Gastrocnemius medialis (tissue), 4 donors: ENCODE measurements around the gene ZDHHC7. TPM values are rescaled to one million over a fixed set of nuclear protein-coding genes. Genes with fewer than 3 reads are reported as not detected.

Source experiments
- ATAC-seq, 2 donors: fragments of 150-250 bp; one replicate each; pipeline ENCODE4 v1.9.1; 2016
- DNase-seq, 2 donors: peaks; one replicate each; pipeline ENCODE4 v3.0.0-alpha.2; 2019
- H3K27ac ChIP-seq, 4 donors: fragments of 200-600 bp; sonication (generic); 1 replicate in 1 of 4; 2 replicates in 3 of 4; pipeline ENCODE4 v1.5.1; 2016 to 2018; ENCODE audit warnings: mild to moderate bottlenecking in 2 of 4, moderate library complexity in 1 of 4
- H3K27me3 ChIP-seq, 3 donors: fragments of 200-600 bp; sonication (generic) in 2 of 3; 1 replicate in 1 of 3; 2 replicates in 2 of 3; pipeline versions ENCODE4 v1.5.1 to v1.6.0; 2016 to 2019; ENCODE audit warnings: mild to moderate bottlenecking in 1 of 3, moderate library complexity in 1 of 3
- H3K36me3 ChIP-seq, 2 donors: fragments of 200-600 bp; sonication (generic) in 1 of 2; one replicate each; pipeline ENCODE4 v1.5.1; 2017 to 2018
- H3K4me1 ChIP-seq, 2 donors: fragments of 200-600 bp; sonication (generic) in 1 of 2; one replicate each; pipeline ENCODE4 v1.5.1; 2016 to 2017; ENCODE audit warnings: mild to moderate bottlenecking in 2 of 2
- H3K4me3 ChIP-seq, 4 donors: fragments of 200-600 bp; sonication (generic) in 3 of 4; 1 replicate in 1 of 4; 2 replicates in 3 of 4; pipeline ENCODE4 v1.5.1; 2016 to 2019; ENCODE audit warnings: mild to moderate bottlenecking in 2 of 4
- H3K9me3 ChIP-seq, 3 donors: fragments of 200-600 bp; sonication (generic) in 2 of 3; 1 replicate in 1 of 3; 2 replicates in 2 of 3; pipeline ENCODE4 v1.5.1; 2016 to 2019
- POLR2A ChIP-seq, 2 donors: fragments of 450-650 bp; IDR thresholded peaks; one replicate each; pipeline ENCODE4 v1.6.1; 2017; ENCODE audit warnings: antibody characterized with exemption in 2 of 2, mild to moderate bottlenecking in 2 of 2, moderate library complexity in 2 of 2
- in situ Hi-C, 4 donors: fragments of 200-750 bp; cut with MboI; loops; one replicate each; pipeline versions ENCODE4 v1.15.0 to v1.8.0; 2017; ENCODE audit warnings: low sequenced_read_pairs in 4 of 4
- intact Hi-C: fragments of 100-400 bp; cut with DNase I; formaldehyde crosslinking; loops from one replicate; pipeline ENCODE4 v1.15.1; 2023; ENCODE audit warnings: low total_unique reads
- total RNA-seq, 4 donors: library from RNA; depleted of rRNA; stranded (reverse); fragments of >200 nt; gene quantifications; one replicate each; pipeline versions ENCODE4 v1.1.0 to v1.2.3, GENCODE V29; 2016
- TF ChIP-seq, protein P1 (sequence below), 5 experiments: fragments of 450-650 bp in 3 of 5; fragments of 200-600 bp in 2 of 5; sonication (generic) in 2 of 5; IDR thresholded peaks in 4 of 5; conservative IDR thresholded peaks in 1 of 5; 1 replicate in 4 of 5; 2 replicates in 1 of 5; pipeline ENCODE4 v1.5.1; 2016 to 2019; ENCODE audit warnings: antibody characterized with exemption in 5 of 5, mild to moderate bottlenecking in 3 of 5, moderate library complexity in 3 of 5

The ZDHHC7 gene
- total RNA-seq, 4 donors from 2014 or later = 55.0 to 93.5 (median 68.4) TPM

GRCh38 chr16:85017633-85018032 lies 6.3 kb upstream of the ZDHHC7 start:
- Histone ChIP-seq H3K4me3 (no peak overlapping the region), H3K4me1 (peaks cover 13 to 17% of the 10 kb centered on the region in 2 donors), H3K36me3 (no peaks in the 10 kb centered on the region), H3K27me3 (peaks cover 0 to 6% (median 0%) of the 10 kb centered on the region in 3 donors), H3K27ac (no peak overlapping the region), H3K9me3 (no peaks in the 10 kb centered on the region)
- intact Hi-C loops = no loop called here
- no peak for DNase-seq
- no peak for ATAC-seq
- in situ Hi-C loops = no loop called here
- TF ChIP-seq POLR2A (IDR thresholded peaks at IDR 0.05) = no peak
- TF ChIP-seq, protein P1, sequence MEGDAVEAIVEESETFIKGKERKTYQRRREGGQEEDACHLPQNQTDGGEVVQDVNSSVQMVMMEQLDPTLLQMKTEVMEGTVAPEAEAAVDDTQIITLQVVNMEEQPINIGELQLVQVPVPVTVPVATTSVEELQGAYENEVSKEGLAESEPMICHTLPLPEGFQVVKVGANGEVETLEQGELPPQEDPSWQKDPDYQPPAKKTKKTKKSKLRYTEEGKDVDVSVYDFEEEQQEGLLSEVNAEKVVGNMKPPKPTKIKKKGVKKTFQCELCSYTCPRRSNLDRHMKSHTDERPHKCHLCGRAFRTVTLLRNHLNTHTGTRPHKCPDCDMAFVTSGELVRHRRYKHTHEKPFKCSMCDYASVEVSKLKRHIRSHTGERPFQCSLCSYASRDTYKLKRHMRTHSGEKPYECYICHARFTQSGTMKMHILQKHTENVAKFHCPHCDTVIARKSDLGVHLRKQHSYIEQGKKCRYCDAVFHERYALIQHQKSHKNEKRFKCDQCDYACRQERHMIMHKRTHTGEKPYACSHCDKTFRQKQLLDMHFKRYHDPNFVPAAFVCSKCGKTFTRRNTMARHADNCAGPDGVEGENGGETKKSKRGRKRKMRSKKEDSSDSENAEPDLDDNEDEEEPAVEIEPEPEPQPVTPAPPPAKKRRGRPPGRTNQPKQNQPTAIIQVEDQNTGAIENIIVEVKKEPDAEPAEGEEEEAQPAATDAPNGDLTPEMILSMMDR (IDR thresholded peaks at IDR 0.05 in 4 of 5, conservative IDR thresholded peaks at IDR 0.05 in 1 of 5) = no peak

DNA sequence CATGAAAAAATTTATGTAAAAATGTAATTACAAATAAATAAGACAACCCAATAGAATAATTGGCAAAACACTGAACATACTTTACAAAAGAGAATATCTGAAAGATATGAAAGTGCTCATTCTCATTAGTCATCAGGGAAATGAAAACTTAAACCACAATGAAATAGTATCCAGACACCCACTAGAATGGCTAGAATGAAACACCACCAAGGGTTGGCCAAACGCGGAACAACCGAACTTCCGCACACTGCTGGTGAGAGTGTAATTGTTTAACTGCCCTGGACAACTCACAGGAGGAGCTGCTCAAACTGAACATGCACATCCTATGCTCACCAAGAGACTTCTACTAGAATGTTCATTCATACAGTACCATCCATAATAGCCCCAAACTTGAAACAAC lies 5.8 kb upstream of the ZDHHC7 start:
- no peak for TF ChIP-seq POLR2A (IDR thresholded peaks at IDR 0.05)
- TF ChIP-seq, protein P1 (IDR thresholded peaks at IDR 0.05 in 4 of 5, conservative IDR thresholded peaks at IDR 0.05 in 1 of 5) = no peak
- DNase-seq = no peak
- Histone ChIP-seq H3K36me3 (no peaks in the 10 kb centered on the region), H3K27ac (no peak overlapping the region), H3K4me1 (peaks cover 15 to 18% of the 10 kb centered on the region in 2 donors), H3K4me3 (no peak overlapping the region), H3K9me3 (no peaks in the 10 kb centered on the region), H3K27me3 (peaks cover 0 to 6% (median 0%) of the 10 kb centered on the region in 3 donors)
- in situ Hi-C loops (no loop called here), intact Hi-C loops (no loop called here)
- ATAC-seq = no peak

- Histone ChIP-seq H3K36me3 (no peaks in the 10 kb centered on the region), H3K9me3 (no peaks in the 10 kb centered on the region), H3K4me1 (peaks cover 18 to 24% of the 10 kb centered on the region in 2 donors), H3K4me3 (no peak overlapping the region), H3K27me3 (peaks cover 0 to 6% (median 0%) of the 10 kb centered on the region in 3 donors), H3K27ac (no peak overlapping the region)
- in situ Hi-C loops = no loop called here
- DNase-seq = no peak
- no peak for TF ChIP-seq POLR2A (IDR thresholded peaks at IDR 0.05)
- TF ChIP-seq, protein P1 (IDR thresholded peaks at IDR 0.05 in 4 of 5, conservative IDR thresholded peaks at IDR 0.05 in 1 of 5) = no peak
- intact Hi-C loops = no loop called here
- no peak for ATAC-seq
These were observed 4.3 kb upstream of the ZDHHC7 start for GRCh38 chr16:85015481-85016187.

DNA sequence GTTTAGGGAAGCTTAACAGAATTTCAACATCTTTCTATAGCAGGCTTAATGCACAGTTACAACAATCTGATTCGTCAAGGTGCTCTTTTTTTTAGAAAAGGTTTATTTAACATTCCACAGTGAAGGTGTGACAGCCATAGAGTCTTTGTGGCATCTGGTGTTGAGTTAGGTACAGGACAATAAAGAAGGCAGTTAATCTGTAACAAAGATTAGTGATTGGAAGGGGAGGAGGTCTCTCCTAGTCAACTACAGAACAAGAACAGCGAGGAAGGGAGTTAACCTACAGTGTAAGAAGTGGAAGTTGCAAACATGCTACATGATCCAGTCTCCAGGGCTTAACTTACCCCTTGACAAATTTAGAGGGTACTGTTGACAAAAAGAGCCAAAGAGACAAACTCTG lies 3.0 kb upstream of the ZDHHC7 start:
- Histone ChIP-seq H3K9me3 (no peaks in the 10 kb centered on the region), H3K4me3 (no peak overlapping the region), H3K27ac (no peak overlapping the region), H3K36me3 (no peaks in the 10 kb centered on the region), H3K27me3 (peaks cover 0 to 6% (median 0%) of the 10 kb centered on the region in 3 donors), H3K4me1 (peaks cover 24 to 29% of the 10 kb centered on the region in 2 donors)
- no peak for DNase-seq
- ATAC-seq = no peak
- in situ Hi-C loops (no loop called here), intact Hi-C loops (no loop called here)
- TF ChIP-seq, protein P1 (IDR thresholded peaks at IDR 0.05 in 4 of 5, conservative IDR thresholded peaks at IDR 0.05 in 1 of 5) = no peak
- no peak for TF ChIP-seq POLR2A (IDR thresholded peaks at IDR 0.05)
